ENCODE results near the gene PTGIR. TPM values are rescaled to one million over a fixed set of nuclear protein-coding genes. Genes with fewer than 3 reads are reported as not detected.

PTGIR gene
- total RNA-seq, 1 experiment from 2014 or later, result 0.24 TPM

DNA sequence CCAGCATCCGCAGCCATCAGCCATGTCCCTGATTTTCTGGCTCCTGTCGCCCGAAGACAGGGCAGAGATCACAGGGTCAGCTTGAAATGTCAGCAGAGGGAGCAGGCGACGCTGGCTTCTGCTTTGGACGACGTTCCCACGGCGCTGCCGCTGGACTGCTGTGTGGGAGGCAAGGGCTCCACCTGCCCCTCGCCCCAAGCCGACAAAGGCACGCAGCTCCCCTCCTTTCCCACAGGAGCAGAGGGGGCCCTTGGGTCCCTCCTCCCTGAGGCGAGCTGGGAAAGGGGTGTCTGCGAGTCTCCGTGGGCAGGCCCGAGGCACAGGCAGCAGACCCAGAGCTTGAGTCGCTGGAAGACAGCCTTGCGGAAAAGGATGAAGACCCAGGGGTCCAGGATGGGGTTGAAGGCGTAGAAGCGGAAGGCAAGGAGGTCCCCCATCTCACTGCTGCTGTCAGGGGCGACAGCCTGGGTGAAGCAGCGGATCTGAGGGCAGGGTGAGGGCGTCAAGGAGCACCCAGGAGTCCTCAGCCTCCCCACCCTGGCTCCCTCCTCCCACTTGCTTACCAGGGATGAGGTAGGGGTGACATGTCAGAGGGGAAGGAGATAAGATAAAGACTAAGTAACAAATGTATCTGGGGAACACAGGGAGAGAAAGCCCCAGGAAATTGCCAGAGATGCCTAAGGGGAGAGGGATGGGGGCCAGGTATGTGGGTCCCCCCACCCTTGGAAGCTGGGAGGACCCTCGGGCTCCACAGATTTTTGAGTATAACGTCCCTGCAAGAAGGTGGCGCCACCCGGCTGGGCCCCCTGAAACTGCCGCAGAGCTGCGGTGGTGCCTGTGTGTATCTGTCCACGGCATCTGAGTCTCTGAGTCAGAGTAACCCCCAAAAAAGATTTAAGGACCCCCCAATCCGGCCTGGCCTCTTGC, 3.4 kb downstream of the PTGIR start (continued):
- TF ChIP-seq, protein P1, sequence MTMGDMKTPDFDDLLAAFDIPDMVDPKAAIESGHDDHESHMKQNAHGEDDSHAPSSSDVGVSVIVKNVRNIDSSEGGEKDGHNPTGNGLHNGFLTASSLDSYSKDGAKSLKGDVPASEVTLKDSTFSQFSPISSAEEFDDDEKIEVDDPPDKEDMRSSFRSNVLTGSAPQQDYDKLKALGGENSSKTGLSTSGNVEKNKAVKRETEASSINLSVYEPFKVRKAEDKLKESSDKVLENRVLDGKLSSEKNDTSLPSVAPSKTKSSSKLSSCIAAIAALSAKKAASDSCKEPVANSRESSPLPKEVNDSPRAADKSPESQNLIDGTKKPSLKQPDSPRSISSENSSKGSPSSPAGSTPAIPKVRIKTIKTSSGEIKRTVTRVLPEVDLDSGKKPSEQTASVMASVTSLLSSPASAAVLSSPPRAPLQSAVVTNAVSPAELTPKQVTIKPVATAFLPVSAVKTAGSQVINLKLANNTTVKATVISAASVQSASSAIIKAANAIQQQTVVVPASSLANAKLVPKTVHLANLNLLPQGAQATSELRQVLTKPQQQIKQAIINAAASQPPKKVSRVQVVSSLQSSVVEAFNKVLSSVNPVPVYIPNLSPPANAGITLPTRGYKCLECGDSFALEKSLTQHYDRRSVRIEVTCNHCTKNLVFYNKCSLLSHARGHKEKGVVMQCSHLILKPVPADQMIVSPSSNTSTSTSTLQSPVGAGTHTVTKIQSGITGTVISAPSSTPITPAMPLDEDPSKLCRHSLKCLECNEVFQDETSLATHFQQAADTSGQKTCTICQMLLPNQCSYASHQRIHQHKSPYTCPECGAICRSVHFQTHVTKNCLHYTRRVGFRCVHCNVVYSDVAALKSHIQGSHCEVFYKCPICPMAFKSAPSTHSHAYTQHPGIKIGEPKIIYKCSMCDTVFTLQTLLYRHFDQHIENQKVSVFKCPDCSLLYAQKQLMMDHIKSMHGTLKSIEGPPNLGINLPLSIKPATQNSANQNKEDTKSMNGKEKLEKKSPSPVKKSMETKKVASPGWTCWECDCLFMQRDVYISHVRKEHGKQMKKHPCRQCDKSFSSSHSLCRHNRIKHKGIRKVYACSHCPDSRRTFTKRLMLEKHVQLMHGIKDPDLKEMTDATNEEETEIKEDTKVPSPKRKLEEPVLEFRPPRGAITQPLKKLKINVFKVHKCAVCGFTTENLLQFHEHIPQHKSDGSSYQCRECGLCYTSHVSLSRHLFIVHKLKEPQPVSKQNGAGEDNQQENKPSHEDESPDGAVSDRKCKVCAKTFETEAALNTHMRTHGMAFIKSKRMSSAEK (CRISPR knock-in tag; IDR thresholded peaks at IDR 0.05; ENCODE audit: borderline replicate concordance), result no peak
- TF ChIP-seq ELF4 (CRISPR knock-in tag; IDR thresholded peaks at IDR 0.05; ENCODE audit: low read depth), result no peak
- TF ChIP-seq ZNF416 (CRISPR knock-in tag; IDR thresholded peaks at IDR 0.05), result no peak
- no peak for TF ChIP-seq ZNF138 (CRISPR knock-in tag; conservative IDR thresholded peaks at IDR 0.05)
- no peak for TF ChIP-seq KAT7 (CRISPR knock-in tag; IDR thresholded peaks at IDR 0.05; ENCODE audit: borderline replicate concordance)
- TF ChIP-seq, protein P2, sequence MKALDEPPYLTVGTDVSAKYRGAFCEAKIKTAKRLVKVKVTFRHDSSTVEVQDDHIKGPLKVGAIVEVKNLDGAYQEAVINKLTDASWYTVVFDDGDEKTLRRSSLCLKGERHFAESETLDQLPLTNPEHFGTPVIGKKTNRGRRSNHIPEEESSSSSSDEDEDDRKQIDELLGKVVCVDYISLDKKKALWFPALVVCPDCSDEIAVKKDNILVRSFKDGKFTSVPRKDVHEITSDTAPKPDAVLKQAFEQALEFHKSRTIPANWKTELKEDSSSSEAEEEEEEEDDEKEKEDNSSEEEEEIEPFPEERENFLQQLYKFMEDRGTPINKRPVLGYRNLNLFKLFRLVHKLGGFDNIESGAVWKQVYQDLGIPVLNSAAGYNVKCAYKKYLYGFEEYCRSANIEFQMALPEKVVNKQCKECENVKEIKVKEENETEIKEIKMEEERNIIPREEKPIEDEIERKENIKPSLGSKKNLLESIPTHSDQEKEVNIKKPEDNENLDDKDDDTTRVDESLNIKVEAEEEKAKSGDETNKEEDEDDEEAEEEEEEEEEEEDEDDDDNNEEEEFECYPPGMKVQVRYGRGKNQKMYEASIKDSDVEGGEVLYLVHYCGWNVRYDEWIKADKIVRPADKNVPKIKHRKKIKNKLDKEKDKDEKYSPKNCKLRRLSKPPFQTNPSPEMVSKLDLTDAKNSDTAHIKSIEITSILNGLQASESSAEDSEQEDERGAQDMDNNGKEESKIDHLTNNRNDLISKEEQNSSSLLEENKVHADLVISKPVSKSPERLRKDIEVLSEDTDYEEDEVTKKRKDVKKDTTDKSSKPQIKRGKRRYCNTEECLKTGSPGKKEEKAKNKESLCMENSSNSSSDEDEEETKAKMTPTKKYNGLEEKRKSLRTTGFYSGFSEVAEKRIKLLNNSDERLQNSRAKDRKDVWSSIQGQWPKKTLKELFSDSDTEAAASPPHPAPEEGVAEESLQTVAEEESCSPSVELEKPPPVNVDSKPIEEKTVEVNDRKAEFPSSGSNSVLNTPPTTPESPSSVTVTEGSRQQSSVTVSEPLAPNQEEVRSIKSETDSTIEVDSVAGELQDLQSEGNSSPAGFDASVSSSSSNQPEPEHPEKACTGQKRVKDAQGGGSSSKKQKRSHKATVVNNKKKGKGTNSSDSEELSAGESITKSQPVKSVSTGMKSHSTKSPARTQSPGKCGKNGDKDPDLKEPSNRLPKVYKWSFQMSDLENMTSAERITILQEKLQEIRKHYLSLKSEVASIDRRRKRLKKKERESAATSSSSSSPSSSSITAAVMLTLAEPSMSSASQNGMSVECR (CRISPR knock-in tag; IDR thresholded peaks at IDR 0.05; ENCODE audit: borderline replicate concordance), result no peak
- TF ChIP-seq JAZF1 (CRISPR knock-in tag; IDR thresholded peaks at IDR 0.05), result no peak
- TF ChIP-seq, protein P3, sequence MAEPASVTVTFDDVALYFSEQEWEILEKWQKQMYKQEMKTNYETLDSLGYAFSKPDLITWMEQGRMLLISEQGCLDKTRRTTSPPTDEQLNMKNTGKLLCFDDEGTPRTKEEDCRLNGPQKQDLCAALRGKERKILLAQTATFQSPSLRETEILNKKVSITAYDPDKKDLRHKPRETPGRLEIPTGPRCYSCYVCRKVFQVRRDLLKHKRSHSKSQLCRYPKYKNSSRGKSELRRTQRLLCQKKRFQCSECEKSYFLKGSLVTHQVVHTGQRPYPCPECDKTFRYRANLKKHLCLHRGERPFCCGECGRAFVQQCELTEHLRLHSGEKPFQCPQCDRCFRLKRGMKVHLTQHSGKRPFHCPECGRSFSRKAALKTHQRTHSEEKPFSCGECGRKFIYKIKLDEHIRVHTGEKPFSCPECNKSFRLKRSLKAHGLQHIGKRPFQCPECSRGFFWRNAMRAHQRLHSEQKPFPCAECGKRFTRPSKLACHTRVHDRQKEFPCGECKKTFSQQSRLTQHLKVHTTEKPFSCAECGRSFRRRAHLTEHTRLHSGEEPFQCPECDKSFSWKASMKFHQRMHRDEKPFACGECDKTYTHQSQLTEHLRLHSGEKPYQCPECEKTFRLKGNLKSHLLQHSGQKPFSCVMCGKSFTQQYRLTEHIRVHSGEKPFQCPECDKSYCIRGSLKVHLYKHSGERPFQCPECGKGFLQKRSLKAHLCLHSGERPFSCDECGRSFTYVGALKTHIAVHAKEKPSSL (CRISPR knock-in tag; conservative IDR thresholded peaks at IDR 0.05), result no peak

DNA sequence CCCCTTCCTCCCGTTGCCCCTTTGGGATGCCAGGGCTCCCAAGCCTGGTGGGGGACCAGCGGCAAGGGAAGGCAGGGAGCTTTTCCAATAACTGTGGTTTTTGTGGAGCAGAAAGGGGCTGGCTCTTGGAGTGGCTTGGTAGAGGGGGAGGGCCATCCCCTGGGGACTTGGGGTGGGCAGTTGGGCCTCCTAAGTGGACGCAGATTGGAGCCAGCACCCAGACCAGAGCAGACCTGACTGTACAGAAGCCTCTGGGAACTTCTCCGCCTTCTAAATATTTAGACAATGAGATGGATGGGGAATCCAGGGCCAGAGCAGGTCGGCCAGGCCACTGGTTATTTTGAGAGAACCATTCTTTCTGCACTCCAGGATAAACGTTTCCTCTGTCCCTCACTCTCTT, 4.2 kb downstream of the PTGIR start:
- Mint-ChIP-seq H3K27me3 (ENCODE audit: low read depth) (peaks cover 3% of the 10 kb centered on the region; the same call in 1 of the 2 replicates), H3K9me3 (no peaks in the 10 kb centered on the region), H3K4me1 (peaks cover 11% of the 10 kb centered on the region), H3K36me3 (no peaks in the 10 kb centered on the region), H3K4me3 (no peak overlapping the region), H3K27ac (no peak overlapping the region)
- no peak for DNase-seq (ENCODE audit: low spot score)
- ChIA-PET POLR2A (no interaction called here), CTCF (interaction anchor here (0.8 to 13.2 kb wide), 11 partner anchors 9 to 130 kb away, joined by 3 to 484 read pairs (median 5); partner anchors contain the start of genes CALM3 and DACT3)
- ATAC-seq, result no peak
- TF ChIP-seq ATF1 (CRISPR knock-in tag; IDR thresholded peaks at IDR 0.05) (no peak), ZNF671 (CRISPR knock-in tag; IDR thresholded peaks at IDR 0.05) (no peak), ZNF263 (CRISPR knock-in tag; IDR thresholded peaks at IDR 0.05; ENCODE audit: low read depth) (no peak), ESRRA (CRISPR knock-in tag; IDR thresholded peaks at IDR 0.05; ENCODE audit: borderline replicate concordance) (no peak), TP53 (CRISPR knock-in tag; IDR thresholded peaks at IDR 0.05) (no peak)
- TF ChIP-seq, protein P4, sequence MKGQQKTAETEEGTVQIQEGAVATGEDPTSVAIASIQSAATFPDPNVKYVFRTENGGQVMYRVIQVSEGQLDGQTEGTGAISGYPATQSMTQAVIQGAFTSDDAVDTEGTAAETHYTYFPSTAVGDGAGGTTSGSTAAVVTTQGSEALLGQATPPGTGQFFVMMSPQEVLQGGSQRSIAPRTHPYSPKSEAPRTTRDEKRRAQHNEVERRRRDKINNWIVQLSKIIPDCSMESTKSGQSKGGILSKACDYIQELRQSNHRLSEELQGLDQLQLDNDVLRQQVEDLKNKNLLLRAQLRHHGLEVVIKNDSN (CRISPR knock-in tag; IDR thresholded peaks at IDR 0.05), result no peak
